Measurements from ENCODE around the gene VASN. TPM values are rescaled to one million over a fixed set of nuclear protein-coding genes. Genes with fewer than 3 reads are reported as not detected.
A peak's percentile ranks its signal among the peaks of the same experiment; 100 is the strongest.

Gene VASN
- total RNA-seq, 1 donor from 2014 or later: 37.6 TPM

- Mint-ChIP-seq H3K36me3 (no peaks in the 10 kb centered on the region), H3K27ac (no peak overlapping the region), H3K4me3 (no peak overlapping the region), H3K27me3 (ENCODE audit: low read depth) (peaks cover 5% of the 10 kb centered on the region), H3K4me1 (peaks cover 10% of the 10 kb centered on the region), H3K9me3 (no peaks in the 10 kb centered on the region)
- no peak for DNase-seq (ENCODE audit: low spot score in 2 of 2, unreplicated experiment in 2 of 2)
- no peak for TF ChIP-seq CTCF (IDR thresholded peaks at IDR 0.05; ENCODE audit: unreplicated experiment)
Observed at GRCh38 chr16:4419402-4419959, 47.8 kb downstream of the VASN start.

- Mint-ChIP-seq H3K4me1 (peaks cover 8% of the 10 kb centered on the region), H3K27me3 (ENCODE audit: low read depth) (peaks cover 5% of the 10 kb centered on the region), H3K36me3 (no peaks in the 10 kb centered on the region), H3K9me3 (no peaks in the 10 kb centered on the region), H3K4me3 (no peak overlapping the region), H3K27ac (no peak overlapping the region)
- no peak for DNase-seq (ENCODE audit: low spot score in 2 of 2, unreplicated experiment in 2 of 2)
- TF ChIP-seq CTCF (IDR thresholded peaks at IDR 0.05; ENCODE audit: unreplicated experiment): no peak
Observed at GRCh38 chr16:4420505-4421105, 49.0 kb downstream of the VASN start.

- Mint-ChIP-seq H3K27me3 (ENCODE audit: low read depth) (no peaks in the 10 kb centered on the region), H3K36me3 (peaks cover 7% of the 10 kb centered on the region), H3K4me1 (peaks cover 23% of the 10 kb centered on the region), H3K4me3 (peak within 1 kb of the TSS; percentile 98), H3K9me3 (no peaks in the 10 kb centered on the region), H3K27ac (peak within 1 kb of the TSS; percentile 100)
- no peak for TF ChIP-seq CTCF (IDR thresholded peaks at IDR 0.05; ENCODE audit: unreplicated experiment)
- peak; percentile 90 to 94 for DNase-seq (ENCODE audit: low spot score in 2 of 2, unreplicated experiment in 2 of 2)
Observed at GRCh38 chr16:4425378-4426020, 53.9 kb downstream of the VASN start, which contains the start of gene DNAJA3. DNAJA3 (plus strand) TSS chr16:4425868; CDS start chr16:4425882, 14 bp downstream.

- peak overlapping the region; percentile 98 for H3K4me3 Mint-ChIP-seq
- peaks cover 23% of the 10 kb centered on the region for H3K4me1 Mint-ChIP-seq
- DNase-seq (ENCODE audit: low spot score in 2 of 2, unreplicated experiment in 2 of 2): no peak
- peak overlapping the region; percentile 95 for H3K27ac Mint-ChIP-seq
- H3K27me3 Mint-ChIP-seq (ENCODE audit: low read depth): no peaks in the 10 kb centered on the region
- H3K36me3 Mint-ChIP-seq: peaks cover 10% of the 10 kb centered on the region
- H3K9me3 Mint-ChIP-seq: no peaks in the 10 kb centered on the region
- TF ChIP-seq CTCF (IDR thresholded peaks at IDR 0.05; ENCODE audit: unreplicated experiment): no peak
Observed at GRCh38 chr16:4426021-4426684, 54.5 kb downstream of the VASN start.

- no peak for DNase-seq (ENCODE audit: low spot score in 2 of 2, unreplicated experiment in 2 of 2)
- TF ChIP-seq CTCF (IDR thresholded peaks at IDR 0.05; ENCODE audit: unreplicated experiment): no peak
- peak overlapping the region; percentile 95 for H3K27ac Mint-ChIP-seq
- H3K36me3 Mint-ChIP-seq: peaks cover 14% of the 10 kb centered on the region
- H3K4me1 Mint-ChIP-seq: peaks cover 23% of the 10 kb centered on the region
- H3K27me3 Mint-ChIP-seq (ENCODE audit: low read depth): no peaks in the 10 kb centered on the region
- no peaks in the 10 kb centered on the region for H3K9me3 Mint-ChIP-seq
- H3K4me3 Mint-ChIP-seq: peak overlapping the region; percentile 98
Observed at GRCh38 chr16:4426722-4427372, 55.2 kb downstream of the VASN start.
